Measurements from ENCODE around the gene CAMSAP3.

CAMSAP3 gene

DNA sequence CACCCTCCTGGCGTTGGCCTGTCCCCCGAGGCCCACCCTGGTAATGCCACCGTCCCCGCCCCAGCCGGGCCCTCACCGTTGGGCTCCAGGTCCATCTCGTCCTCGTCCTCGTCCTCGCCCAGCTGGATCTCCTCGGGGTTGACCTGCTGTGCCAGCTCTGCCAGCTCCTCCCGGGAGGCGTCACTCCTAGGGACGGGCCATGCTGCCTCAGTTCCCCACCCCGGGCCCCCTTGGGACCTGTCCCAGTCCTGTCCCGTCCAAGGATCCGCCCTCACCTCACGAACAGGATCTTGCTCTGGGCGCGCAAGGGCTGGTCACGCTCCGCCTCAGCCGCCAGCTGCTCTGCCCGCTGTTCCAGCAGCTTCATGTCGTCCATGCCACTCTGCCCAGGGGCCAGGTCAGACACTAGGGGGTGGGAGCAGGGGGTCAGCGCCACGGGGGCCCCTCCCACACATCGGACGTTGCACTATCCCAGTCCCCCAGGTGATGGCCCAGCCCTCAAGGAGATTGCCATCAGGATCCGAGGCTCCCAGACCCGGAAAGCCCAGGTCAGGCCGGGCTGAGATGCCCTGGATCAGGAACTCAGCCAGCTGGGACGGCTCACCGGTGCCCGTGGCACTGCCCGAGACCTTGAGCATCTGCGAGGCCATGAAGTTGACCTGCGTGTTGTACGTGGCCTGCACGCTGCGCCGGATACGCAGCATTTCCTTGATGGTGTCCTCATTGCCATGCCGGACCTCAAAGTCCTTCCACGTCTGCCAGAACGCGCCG lies 24.2 kb downstream of the CAMSAP3 start:
- peak overlapping the region; percentile 100 for H3K27ac ChIP-seq
- TF ChIP-seq, protein P1, sequence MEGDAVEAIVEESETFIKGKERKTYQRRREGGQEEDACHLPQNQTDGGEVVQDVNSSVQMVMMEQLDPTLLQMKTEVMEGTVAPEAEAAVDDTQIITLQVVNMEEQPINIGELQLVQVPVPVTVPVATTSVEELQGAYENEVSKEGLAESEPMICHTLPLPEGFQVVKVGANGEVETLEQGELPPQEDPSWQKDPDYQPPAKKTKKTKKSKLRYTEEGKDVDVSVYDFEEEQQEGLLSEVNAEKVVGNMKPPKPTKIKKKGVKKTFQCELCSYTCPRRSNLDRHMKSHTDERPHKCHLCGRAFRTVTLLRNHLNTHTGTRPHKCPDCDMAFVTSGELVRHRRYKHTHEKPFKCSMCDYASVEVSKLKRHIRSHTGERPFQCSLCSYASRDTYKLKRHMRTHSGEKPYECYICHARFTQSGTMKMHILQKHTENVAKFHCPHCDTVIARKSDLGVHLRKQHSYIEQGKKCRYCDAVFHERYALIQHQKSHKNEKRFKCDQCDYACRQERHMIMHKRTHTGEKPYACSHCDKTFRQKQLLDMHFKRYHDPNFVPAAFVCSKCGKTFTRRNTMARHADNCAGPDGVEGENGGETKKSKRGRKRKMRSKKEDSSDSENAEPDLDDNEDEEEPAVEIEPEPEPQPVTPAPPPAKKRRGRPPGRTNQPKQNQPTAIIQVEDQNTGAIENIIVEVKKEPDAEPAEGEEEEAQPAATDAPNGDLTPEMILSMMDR (IDR thresholded peaks at IDR 0.05), result no peak
- TF ChIP-seq ZFX (IDR thresholded peaks at IDR 0.05; ENCODE audit: borderline replicate concordance), result no peak

DNA sequence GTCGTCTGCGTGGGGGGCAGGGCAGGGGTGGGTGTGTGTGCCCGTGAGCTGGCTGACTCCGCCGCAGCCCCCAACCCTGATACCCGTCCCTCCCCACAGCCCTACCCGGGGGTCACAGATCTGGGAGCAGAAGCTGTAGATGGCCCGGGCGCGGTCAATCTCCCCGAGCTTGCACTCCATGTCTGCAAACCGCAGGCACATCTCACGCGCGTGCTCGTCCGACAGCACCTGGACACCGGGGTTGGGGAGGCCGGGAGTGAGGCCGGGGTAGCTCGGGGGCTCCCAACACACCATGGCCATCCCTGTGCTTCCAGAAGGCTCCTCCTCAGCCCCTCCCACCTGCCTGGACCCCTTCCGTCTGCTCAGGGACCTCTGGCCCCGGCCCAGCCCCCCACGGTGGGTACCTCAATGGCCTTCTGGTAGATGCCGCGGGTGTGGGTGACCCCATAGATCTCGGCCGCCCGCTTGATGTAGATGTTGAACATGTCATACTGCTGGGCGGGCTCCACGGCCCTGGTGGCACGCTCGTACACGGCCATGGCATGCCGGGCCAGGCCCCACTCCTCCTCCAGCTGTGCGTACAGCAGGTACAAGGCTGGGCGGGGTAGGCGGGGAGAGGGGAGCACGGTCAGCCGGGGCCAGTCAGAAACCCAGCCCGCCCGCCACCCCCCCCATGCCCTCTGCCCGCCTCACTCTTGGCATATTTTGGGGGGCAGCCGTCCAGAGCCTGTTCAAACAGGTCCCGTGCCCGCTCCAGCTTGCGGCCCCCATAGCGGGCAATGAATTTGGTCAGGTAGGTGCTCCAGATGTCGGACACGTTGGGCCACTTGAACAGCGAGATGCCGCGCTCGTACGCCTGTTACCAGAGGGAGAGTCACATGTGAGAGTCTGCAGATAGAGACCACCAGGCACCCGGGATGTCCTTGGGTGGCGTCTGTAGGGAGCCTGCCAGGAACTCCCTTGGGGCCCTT lies 25.1 kb downstream of the CAMSAP3 start:
- TF ChIP-seq, protein P1 (IDR thresholded peaks at IDR 0.05), result no peak
- TF ChIP-seq ZFX (IDR thresholded peaks at IDR 0.05; ENCODE audit: borderline replicate concordance), result no peak
- H3K27ac ChIP-seq, result peak overlapping the region; percentile 100

DNA sequence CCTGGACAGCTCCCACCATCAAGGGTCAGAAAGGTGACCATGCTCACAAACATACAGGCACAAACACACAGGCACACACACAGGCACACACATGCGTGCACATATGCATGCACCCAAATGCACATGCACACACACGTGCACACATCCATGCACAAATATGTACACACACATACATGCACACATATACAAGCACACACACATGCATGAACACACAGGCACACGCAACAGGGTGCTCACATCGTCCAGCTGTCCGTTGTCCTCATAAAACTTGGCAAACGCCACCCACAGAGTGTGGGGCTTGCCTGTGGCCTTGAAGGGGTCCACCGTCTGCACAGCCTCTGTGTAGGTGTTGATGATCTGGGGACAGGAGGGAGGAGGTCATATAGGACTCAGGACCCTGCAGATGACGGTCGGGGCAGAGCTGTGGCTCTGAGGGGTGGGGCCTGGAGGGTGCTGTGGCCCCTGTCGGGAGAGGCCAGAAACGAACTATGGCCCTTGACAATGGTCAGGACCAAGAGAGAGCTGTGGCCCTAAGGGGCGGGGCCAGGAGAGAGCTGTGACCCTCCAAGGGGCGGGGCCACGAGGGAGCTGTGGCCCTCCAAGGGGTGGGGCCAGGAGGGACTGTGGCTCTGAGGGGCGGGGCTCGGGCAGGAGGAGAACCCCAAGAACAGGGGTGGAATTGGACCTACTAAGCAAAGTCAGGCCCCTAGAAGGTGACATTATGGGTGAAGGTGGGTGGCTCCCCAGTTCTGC lies 27.4 kb downstream of the CAMSAP3 start:
- no peak for TF ChIP-seq ZFX (IDR thresholded peaks at IDR 0.05; ENCODE audit: borderline replicate concordance)
- TF ChIP-seq, protein P1 (IDR thresholded peaks at IDR 0.05), result no peak
- H3K27ac ChIP-seq, result 0 out of 2 replicates have a peak overlapping the region, but pooled peaks have one; percentile 100

DNA sequence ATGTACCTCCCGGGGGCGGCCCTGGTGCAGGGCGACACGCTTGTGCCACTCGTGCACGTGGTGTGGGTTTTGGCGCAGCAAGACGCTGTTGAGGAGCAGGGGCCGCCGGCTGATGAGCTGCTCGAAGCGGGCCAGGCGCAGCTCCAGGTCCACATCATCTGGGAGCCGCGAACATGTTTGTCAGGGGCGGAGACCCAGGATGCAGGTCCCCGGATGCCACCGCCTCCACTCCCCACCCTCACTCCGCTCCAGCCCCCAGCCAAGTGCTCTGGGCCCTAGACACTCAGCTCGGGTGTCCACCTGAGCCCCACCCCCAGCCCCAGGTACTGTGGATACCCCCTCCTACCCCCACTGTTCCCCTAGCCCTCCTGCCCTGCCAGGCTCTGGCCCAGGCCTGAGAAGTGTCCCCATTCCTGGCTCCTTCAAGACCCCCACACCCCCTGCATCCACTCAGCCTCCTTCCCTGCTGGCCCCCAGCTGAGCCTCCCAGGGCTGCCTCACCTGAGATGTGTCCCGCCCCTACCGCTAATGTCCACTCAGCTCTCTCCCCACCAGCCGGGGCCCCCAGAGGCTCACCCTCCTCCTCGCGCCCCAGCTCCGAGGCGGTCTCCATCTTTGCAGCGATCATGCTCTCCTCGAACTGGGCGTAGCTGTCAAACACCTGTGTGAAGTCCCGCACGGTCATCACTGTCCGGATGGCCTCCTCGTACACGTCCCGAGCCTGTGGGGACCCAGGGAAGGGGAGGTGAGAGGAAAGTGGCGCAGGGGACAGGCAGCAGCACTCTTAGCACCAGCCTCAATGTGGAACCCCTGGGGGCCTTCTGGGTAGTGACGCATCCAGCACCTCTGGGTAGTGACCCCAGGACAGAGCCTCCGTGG lies 28.3 kb downstream of the CAMSAP3 start:
- TF ChIP-seq ZFX (IDR thresholded peaks at IDR 0.05; ENCODE audit: borderline replicate concordance), result no peak
- TF ChIP-seq, protein P1 (IDR thresholded peaks at IDR 0.05), result no peak
- H3K27ac ChIP-seq, result no peak overlapping the region

DNA sequence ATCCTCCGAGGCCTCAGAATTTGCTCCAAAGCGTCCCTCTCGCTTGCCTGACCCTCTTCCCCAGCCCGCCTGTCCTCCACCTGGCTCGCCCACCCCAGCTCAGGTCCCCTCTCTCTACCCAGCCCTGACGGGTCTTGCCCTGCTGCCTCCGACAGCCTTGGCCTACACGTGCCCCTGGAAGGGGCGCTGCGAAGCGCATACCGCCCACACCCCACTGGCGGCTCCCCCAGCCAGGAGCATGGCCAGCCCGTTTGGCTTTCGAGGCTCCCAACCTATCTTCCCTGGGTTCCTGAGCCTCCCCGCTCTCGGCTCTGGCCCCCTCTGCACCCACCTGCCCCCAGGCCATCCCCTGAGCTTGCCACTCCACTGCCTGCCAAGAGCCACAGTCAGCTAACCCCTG lies 29.1 kb downstream of the CAMSAP3 start:
- no peak for TF ChIP-seq ZFX (IDR thresholded peaks at IDR 0.05; ENCODE audit: borderline replicate concordance)
- TF ChIP-seq, protein P1 (IDR thresholded peaks at IDR 0.05), result no peak
- H3K27ac ChIP-seq, result no peak overlapping the region

DNA sequence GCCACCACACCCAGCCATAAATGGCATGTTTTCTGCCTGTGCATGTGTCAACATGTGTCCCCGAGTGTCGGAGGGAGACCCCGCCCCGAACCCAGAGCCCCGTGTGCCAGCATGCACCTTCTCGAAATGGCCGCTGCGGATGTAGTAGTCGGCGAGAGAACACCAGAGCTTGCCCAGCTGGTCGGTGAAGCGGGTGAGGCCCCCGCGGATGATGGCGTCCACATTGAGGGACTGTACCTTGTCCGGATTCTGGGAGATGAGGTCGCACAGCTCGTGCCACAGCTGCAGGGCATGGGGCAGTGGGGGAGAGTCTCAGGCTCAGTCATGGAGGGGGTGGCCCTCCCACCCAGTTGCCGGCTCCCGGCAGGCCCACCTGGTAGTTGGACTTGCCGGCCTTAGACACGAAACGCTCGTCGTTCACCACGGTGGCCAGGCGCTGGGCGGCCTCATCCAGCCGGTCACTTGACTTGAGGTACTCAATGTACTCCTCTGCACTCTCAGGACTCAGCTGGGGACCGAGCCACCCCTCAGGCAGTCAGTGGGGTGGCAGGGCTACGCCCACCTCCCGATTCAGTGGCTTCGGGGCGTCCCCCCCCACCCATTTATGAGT lies 30.2 kb downstream of the CAMSAP3 start:
- no peak overlapping the region for H3K27ac ChIP-seq
- TF ChIP-seq, protein P1 (IDR thresholded peaks at IDR 0.05), result no peak
- no peak for TF ChIP-seq ZFX (IDR thresholded peaks at IDR 0.05; ENCODE audit: borderline replicate concordance)
